Measurements from ENCODE around the gene SPA17.

DNA sequence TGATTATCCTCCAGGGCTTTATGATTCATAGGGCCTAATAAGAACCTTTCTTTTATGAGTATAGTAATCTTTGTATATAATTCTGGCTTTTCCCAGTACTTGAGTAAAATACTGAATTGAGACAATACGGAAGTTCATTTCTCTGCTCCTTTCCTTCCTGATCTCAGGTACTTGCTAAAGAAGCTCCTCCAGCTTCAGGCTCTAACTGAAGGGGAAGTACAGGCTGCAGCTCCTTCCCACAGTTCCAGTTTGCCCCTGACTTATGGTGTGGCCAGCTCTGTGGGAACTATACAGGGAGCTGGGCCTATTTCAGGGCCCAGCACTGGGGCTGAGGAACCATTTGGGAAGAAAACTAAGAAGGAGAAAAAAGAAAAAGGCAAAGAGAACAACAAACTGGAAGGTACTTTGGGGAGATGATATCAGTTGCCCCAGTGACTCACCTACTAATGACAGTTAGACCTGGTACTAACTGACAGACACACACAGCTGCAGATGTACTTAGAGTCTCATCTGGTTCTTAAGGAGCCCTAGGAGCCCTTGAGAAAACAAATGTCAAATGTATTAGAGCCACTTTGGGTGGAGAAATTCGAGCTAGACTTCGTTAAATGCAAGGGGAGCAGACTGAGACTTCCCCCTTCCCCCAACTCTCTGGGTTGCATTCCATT is 48.1 kb upstream of the SPA17 start:
- TF ChIP-seq, protein P1, sequence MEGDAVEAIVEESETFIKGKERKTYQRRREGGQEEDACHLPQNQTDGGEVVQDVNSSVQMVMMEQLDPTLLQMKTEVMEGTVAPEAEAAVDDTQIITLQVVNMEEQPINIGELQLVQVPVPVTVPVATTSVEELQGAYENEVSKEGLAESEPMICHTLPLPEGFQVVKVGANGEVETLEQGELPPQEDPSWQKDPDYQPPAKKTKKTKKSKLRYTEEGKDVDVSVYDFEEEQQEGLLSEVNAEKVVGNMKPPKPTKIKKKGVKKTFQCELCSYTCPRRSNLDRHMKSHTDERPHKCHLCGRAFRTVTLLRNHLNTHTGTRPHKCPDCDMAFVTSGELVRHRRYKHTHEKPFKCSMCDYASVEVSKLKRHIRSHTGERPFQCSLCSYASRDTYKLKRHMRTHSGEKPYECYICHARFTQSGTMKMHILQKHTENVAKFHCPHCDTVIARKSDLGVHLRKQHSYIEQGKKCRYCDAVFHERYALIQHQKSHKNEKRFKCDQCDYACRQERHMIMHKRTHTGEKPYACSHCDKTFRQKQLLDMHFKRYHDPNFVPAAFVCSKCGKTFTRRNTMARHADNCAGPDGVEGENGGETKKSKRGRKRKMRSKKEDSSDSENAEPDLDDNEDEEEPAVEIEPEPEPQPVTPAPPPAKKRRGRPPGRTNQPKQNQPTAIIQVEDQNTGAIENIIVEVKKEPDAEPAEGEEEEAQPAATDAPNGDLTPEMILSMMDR (IDR thresholded peaks at IDR 0.05; ENCODE audit: borderline replicate concordance, extremely low read depth, low read length, poor library complexity, severe bottlenecking), result no peak
- TF ChIP-seq EZH2 (IDR thresholded peaks at IDR 0.05; ENCODE audit: borderline replicate concordance, low read depth, low read length, severe bottlenecking), result no peak
